NCI-H1436 (cell line): ENCODE data around the gene MRTFB.
"Not testable (repeated sequence)": the region's sequence is repeated elsewhere in the genome, so short reads cannot be mapped to it uniquely, and the experiment has no call there.

Experiments
- DNase-seq: peaks from one replicate; lab custom pipeline; 2025; lab: John Stamatoyannopoulos, UW

Gene MRTFB

GRCh38 chr16:14070877-14071575, at the start of gene MRTFB:
Gene MRTFB (plus strand): TSS chr16:14071319. CDS start chr16:14140607, 69,288 bp downstream.
- peak; percentile 65 for DNase-seq

- not testable (repeated sequence) for DNase-seq
Observed at GRCh38 chr16:14023526-14023925, 47.6 kb upstream of the MRTFB start.

- DNase-seq, result no peak
Observed at GRCh38 chr16:14024283-14024682, 46.8 kb upstream of the MRTFB start.

GRCh38 chr16:14026572-14027285, 44.4 kb upstream of the MRTFB start:
- no peak for DNase-seq

DNA sequence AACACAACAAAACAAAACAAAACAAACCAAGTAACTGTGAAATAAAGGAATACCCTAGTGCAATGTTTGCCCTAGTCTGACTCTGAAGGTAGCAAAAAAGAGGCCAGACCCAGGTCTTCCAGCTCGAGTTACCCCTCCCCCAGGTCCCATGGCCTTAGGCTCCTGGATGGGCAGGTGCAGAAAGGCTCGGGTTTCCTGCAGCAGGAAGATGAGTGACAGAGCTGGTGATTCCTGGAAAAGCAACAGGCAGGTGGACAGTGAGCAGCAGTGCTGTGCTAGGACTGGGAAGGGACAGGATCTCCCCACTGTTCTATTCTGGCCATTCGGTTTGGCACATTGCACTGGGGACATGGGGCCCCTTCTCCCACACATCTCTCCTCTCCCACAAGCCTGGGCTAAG, 42.9 kb upstream of the MRTFB start:
- DNase-seq, result no peak

DNA sequence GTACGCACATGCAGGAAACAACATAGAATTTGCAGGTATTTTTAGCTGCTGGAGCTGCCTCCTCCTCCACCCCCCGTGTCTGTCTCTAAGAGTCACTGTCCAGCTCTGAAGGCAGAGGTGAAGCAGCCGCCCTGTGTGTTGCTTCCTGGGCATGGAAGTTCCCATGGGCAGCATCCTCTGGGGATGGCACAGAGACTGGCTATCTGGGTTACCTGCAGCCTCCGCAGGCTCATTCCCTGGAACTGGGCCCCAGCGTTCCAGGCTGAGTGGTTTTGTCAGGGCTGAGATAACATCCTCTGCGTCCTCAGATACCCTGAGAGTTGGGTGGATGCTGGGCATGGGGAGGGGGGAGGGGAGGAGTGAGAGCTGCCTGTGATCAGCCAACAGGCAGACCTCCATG, 41.5 kb upstream of the MRTFB start:
- no peak for DNase-seq

GRCh38 chr16:14035092-14035491, 36.0 kb upstream of the MRTFB start:
- no peak for DNase-seq

GRCh38 chr16:14036889-14037288, 34.2 kb upstream of the MRTFB start:
- DNase-seq, result no peak

DNA sequence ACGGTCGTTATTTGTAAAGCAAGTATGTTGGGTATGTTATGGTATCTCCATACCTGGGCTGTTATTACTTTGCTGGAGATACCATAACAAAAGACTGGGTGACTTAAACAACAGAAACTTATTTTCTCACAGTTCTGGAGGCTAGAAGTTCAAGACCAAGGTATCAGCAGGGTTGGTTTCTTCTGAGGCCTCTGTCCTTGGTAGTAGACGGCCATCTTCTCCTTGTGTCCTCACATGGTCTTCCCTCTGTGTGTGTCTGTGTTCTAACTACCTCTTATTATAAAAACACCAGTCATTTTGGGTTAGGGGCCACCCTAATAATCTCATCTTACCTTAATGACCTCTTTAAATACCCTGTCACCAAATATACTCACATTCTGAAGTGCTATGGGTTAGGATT, 33.2 kb upstream of the MRTFB start:
- no peak for DNase-seq

DNA sequence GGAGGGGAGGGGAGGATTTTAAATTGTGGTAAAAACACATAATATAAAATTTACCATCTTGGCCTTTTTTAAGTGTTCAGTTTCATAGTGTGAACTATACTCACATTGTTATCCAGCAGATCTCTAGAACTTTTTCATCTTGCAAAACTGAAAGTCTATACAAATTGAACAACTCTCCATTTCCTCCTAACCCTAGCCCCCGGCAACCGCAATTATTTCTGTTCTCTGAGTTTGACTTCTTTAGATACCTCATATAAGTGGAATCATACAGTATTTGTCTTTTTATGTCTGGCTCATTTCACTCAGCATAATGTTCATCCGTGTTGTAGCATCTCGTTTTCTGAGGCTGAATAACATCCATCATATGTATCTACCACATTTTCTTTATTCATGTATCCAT, 30.0 kb upstream of the MRTFB start:
- no peak for DNase-seq

GRCh38 chr16:14042706-14043105, 28.4 kb upstream of the MRTFB start:
- DNase-seq, result no peak

DNA sequence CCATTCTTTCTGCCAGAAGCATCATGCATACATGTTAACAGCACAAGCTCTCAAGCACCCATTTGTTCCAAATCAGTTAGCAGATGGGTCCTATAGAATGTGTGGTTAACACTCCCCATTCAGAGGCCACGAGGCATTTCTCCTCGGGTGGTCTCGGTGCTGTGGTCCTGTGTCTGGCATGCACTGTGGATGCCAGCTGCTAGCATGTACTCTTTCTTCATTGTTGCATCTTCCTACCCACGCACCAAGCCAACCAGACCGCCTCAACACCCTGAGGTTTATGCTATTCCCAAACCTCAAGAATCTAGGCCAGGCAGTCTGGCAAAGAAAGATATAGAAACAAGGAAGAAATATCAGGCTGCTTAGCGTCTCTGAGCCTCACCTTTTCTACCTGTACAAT, 27.8 kb upstream of the MRTFB start:
- no peak for DNase-seq

DNA sequence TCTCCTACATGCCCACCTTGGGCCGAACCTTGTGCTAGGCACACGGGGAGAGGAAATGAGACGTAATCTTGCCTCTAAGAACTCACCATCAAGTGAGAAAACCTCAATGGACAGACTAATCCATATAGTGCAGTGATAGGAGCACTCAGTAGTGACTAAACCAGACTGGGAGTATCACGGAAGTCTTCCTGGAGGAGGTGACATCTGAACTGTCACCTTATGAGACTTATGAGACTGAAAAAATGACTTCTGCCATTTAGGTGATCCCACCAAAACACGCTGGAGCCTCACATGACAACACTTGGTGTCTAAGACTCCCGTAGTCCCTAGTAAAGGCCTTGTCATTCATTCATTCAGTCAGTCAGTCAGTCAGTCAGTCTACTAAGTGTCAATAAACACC, 27.3 kb upstream of the MRTFB start:
- DNase-seq, result no peak

- not testable (repeated sequence) for DNase-seq
Observed at GRCh38 chr16:14047121-14047859, 23.8 kb upstream of the MRTFB start.

DNA sequence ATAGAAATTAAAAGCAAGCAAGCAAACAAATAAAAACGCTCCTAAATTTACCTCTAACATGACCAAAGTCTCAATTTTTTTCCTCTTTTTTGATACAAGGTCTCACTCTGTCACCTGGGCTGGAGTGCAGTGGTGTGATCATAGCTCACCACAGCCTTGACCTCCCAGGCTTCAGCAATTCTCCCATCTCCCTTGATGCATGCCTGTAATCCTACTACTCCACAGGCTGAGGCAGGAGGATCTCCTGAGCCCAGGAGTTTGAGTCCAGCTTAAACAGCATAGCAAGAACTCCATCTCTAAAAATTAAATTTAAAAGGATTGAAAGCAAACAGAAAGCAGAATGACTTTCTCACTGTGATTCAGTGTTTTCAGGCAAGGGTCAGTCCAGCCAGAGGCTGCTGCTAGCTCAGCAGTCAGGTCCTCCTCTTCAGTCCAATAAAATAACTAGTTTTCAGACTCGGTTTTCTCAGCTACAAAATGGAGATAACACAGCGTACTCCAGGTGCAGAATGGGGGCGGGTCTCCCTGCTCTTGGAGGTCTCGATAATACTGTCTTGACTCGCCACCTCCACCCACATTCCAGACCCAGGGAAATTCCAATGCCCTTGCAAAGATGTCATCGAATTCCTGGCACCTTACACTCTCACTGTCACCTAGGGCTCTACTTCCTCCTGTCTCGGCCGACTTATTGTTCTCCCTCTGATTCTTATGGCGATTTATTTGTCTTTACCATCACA, 20.7 kb upstream of the MRTFB start:
- no peak for DNase-seq

DNA sequence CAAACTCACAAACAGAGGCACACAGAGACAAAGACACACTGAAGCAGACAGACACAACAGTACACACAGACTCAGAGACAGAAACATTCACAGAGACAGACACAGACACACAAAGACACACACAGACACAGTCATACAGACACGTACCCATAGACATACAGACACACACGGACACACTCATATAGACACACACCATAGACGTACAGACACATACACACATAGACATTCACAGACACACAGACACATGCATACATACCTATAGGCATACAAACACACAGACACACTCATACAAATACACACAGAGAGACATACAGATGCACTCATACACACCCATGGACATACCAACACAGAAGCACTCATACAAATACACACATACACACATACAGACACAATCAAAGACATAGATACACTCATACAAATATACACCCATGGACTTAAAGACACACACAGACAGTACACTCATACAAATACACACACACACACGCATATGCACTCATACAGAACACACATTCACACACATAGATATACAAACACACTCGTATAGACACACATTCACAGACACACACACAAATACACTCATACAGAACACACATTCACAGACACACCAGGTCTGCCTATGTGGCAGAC, 19.9 kb upstream of the MRTFB start:
- no peak for DNase-seq

DNA sequence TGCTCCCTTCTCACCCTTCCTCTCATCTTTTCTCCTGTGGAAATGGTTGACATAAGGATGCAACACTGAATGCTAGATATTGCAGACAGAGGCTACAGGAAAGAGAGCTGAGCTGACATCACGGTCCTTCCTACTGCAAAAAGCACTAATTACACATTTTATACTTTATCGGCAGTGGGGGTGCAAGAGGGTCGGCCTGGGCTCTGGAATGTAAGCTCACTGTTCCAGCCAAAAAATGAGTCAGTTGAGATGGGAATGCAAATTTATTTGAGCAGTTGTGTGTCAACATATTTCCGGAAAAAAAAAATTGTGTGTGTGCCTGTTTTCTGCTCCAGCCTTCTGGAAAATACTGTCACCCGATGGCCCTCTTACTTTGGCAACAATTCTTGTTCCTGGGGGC, 14.1 kb upstream of the MRTFB start:
- DNase-seq, result no peak

DNA sequence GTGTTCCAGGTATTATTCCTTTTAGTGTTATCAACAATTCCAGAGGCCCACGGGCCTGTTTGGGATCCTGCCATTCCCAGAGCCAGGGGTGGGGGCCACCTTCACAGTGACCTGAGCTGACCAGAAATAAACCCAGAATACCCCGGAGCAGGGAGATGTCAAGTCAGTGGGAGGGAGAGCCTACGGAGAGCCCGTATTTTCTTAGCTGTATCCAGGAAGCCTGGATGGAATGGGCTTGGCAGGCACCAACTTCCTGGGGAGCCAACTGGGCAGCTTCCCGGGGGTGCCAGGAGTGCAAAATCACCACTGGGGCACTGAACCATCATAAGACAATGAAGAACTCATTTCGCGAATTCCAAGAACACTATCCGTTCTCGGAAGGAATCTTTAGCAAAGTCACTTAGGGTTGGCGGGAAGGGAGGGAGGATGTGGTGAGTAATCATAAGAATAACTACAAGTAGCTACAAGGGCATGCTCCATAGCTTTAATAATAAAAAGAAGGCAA, 13.2 kb upstream of the MRTFB start:
- no peak for DNase-seq

DNA sequence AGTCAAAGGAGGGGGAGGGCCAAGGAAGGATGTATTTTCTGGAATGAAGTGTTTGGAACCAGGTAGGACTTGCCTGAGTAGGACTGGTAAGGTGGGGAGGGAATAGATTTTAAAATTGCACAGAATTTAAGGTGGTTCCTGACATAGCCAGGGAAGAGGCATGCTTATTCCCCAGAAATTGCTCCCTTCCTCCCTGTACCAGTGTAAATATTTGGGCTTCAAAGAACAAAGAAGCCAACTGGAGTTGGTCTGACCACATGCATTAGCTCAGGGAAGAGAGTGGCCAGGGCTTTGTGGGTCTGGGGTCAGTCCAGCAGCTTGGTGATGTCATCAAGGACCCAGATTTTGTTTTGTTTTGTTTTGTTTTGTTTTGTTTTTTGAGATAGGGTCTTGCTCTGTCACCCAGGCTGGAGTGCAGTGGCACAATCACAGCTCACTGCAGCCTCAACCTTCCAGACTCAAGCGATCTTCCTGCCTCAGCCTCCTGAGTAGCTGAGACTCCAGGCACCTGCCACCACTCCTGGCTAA, 9.3 kb upstream of the MRTFB start:
- no peak for DNase-seq

GRCh38 chr16:14062261-14062660, 8.9 kb upstream of the MRTFB start:
- no peak for DNase-seq
